Bronchial epithelial cell (primary cell): Measurements from ENCODE around the gene CRELD2. TPM values are rescaled to one million over a fixed set of nuclear protein-coding genes. Genes with fewer than 3 reads are reported as not detected.

ENCODE experiments used
- DNase-seq: peaks from one replicate; pipeline ENCODE4 v3.0.0-alpha.2; 2010; ENCODE audit warnings: low read depth
- FAIRE-seq: peaks from 2 replicates; lab custom pipeline; 2011; peaks lifted over from hg19 to GRCh38; lab: Jason Lieb, UNC
- H3K27me3 ChIP-seq: 2 replicates; pipeline ENCODE4 v1.5.1; 2011; ENCODE audit warnings: low read length; ENCODE audit not compliant: control insufficient read depth, insufficient read depth
- H3K36me3 ChIP-seq: 2 replicates; pipeline ENCODE4 v1.5.1; 2011; ENCODE audit warnings: low read length; ENCODE audit not compliant: control insufficient read depth, insufficient read depth
- H3K4me3 ChIP-seq: 2 replicates; pipeline ENCODE4 v1.5.1; 2011; ENCODE audit warnings: mild to moderate bottlenecking, low read depth, low read length, control low read depth
- total RNA-seq: library from RNA; depleted of rRNA; stranded (reverse); fragments of >200 nt; gene quantifications from 2 replicates; pipeline ENCODE4 v1.2.1, GENCODE V29; 2014
- TF ChIP-seq, protein P1 (sequence below): IDR thresholded peaks from 2 replicates; pipeline ENCODE4 v1.5.1; 2011; ENCODE audit warnings: mild to moderate bottlenecking, moderate library complexity, low read length, control low read depth, inconsistent platforms; ENCODE audit not compliant: insufficient read depth, severe bottlenecking

Gene CRELD2
- total RNA-seq, 1 donor from 2014 or later: 57.4 TPM

DNA sequence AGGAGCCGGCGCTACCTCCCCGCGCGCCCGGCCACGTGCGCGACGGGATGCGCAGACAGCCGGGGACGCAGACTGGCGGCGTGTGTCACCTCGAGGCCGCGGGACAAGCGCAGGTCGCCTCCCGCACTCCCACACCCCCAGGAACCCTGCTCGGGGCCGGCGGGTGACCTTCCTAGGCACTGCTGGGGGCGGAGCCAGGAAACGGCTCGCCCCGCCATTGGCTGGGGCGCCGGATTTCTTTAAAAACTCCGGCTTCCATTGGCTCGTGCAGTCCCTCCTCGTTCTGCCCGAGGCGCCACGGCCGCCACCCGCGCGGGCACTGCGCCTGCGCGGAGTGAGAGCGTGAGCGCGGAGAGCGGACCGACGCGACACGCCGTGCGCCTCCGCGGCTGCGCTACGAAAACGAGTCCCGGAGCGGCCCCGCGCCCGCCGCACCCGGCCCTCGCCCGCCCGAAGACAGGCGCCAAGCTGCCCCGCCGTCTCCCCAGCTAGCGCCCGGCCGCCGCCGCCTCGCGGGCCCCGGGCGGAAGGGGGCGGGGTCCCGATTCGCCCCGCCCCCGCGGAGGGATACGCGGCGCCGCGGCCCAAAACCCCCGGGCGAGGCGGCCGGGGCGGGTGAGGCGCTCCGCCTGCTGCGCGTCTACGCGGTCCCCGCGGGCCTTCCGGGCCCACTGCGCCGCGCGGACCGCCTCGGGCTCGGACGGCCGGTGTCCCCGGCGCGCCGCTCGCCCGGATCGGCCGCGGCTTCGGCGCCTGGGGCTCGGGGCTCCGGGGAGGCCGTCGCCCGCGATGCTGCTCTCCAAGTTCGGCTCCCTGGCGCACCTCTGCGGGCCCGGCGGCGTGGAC, 41.9 kb downstream of the CRELD2 start, which contains the start of gene PIM3:
TSS of gene PIM3 (plus strand) at position 614 of the 846 bp plus-strand sequence. CDS start at position 790, 176 bp downstream.
- FAIRE-seq (no peak), DNase-seq (peak; percentile 81)
- TF ChIP-seq, protein P1, sequence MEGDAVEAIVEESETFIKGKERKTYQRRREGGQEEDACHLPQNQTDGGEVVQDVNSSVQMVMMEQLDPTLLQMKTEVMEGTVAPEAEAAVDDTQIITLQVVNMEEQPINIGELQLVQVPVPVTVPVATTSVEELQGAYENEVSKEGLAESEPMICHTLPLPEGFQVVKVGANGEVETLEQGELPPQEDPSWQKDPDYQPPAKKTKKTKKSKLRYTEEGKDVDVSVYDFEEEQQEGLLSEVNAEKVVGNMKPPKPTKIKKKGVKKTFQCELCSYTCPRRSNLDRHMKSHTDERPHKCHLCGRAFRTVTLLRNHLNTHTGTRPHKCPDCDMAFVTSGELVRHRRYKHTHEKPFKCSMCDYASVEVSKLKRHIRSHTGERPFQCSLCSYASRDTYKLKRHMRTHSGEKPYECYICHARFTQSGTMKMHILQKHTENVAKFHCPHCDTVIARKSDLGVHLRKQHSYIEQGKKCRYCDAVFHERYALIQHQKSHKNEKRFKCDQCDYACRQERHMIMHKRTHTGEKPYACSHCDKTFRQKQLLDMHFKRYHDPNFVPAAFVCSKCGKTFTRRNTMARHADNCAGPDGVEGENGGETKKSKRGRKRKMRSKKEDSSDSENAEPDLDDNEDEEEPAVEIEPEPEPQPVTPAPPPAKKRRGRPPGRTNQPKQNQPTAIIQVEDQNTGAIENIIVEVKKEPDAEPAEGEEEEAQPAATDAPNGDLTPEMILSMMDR: no peak
- Histone ChIP-seq H3K4me3 (peak within 1 kb of the TSS; percentile 98), H3K27me3 (no peaks in the 10 kb centered on the region), H3K36me3 (peaks cover 20% of the 10 kb centered on the region)

DNA sequence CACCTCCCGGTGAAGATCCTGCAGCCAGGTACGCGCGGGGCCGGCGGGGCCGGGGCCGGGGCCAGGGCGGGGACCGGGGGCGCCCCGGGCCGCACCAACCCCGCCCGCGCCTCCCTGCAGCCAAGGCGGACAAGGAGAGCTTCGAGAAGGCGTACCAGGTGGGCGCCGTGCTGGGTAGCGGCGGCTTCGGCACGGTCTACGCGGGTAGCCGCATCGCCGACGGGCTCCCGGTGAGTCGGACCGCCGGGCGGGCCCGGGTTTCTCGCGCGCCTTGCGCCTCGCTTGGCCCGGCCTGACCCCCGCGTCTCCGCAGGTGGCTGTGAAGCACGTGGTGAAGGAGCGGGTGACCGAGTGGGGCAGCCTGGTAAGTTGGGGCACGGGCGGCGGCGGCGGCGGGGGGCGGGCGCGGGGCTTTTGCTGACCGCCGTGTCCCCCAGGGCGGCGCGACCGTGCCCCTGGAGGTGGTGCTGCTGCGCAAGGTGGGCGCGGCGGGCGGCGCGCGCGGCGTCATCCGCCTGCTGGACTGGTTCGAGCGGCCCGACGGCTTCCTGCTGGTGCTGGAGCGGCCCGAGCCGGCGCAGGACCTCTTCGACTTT, 42.7 kb downstream of the CRELD2 start:
- FAIRE-seq (no peak), DNase-seq (no peak)
- no peaks in the 10 kb centered on the region for H3K27me3 ChIP-seq
- peaks cover 20% of the 10 kb centered on the region for H3K36me3 ChIP-seq
- peak overlapping the region; percentile 98 for H3K4me3 ChIP-seq
- TF ChIP-seq, protein P1: no peak

DNA sequence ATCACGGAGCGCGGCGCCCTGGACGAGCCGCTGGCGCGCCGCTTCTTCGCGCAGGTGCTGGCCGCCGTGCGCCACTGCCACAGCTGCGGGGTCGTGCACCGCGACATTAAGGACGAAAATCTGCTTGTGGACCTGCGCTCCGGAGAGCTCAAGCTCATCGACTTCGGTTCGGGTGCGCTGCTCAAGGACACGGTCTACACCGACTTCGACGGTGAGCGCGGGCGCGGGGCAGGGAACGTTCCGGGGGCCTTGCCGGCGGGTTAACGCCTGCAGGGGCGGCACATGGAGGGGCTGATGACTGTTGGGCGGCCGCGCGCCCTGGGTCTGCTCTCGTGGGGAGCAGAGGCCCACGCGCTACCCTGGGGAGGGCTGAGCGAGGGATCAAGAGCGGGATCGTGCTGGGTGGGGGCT, 43.2 kb downstream of the CRELD2 start:
- Histone ChIP-seq H3K27me3 (no peaks in the 10 kb centered on the region), H3K4me3 (peak overlapping the region; percentile 98), H3K36me3 (peaks cover 20% of the 10 kb centered on the region)
- DNase-seq (no peak), FAIRE-seq (no peak)
- TF ChIP-seq, protein P1: no peak

DNA sequence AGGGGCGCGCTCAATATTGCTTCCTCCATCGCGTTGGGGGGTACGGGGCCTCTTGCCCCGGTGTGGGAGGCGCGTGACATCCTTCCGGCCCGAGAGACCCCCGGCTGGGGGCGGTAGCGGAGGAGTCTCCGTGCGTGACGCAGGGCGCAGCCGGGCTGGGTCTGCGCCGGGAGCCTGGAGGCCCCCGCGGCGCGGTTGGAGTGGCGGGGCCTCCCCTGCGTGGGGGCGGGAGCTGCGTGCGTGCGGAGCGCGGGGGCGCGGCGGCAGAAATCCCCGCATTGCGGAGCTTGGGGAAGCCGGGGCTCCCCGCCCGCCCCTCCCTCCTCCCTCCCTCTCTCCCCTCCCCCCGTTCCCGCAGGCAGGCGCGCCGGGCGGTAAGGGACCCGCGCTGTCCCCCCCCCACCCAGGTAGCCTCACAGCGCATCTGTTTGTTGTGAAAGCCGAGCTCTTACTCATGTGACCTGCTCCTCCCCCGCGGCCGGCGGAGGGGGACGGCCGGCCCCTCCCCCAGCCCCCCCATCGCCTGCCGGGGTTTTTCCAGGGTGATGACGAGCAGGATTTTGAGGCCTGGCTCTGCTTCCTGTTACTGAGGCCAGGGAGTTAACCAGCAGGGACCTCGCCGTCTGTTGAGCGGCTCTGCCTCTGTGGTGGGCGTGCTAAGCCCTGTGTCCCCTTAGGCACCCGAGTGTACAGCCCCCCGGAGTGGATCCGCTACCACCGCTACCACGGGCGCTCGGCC, 43.7 kb downstream of the CRELD2 start:
- Histone ChIP-seq H3K36me3 (peaks cover 20% of the 10 kb centered on the region), H3K4me3 (peak overlapping the region; percentile 98), H3K27me3 (no peaks in the 10 kb centered on the region)
- TF ChIP-seq, protein P1: no peak
- DNase-seq (peak; percentile 77), FAIRE-seq (no peak)

DNA sequence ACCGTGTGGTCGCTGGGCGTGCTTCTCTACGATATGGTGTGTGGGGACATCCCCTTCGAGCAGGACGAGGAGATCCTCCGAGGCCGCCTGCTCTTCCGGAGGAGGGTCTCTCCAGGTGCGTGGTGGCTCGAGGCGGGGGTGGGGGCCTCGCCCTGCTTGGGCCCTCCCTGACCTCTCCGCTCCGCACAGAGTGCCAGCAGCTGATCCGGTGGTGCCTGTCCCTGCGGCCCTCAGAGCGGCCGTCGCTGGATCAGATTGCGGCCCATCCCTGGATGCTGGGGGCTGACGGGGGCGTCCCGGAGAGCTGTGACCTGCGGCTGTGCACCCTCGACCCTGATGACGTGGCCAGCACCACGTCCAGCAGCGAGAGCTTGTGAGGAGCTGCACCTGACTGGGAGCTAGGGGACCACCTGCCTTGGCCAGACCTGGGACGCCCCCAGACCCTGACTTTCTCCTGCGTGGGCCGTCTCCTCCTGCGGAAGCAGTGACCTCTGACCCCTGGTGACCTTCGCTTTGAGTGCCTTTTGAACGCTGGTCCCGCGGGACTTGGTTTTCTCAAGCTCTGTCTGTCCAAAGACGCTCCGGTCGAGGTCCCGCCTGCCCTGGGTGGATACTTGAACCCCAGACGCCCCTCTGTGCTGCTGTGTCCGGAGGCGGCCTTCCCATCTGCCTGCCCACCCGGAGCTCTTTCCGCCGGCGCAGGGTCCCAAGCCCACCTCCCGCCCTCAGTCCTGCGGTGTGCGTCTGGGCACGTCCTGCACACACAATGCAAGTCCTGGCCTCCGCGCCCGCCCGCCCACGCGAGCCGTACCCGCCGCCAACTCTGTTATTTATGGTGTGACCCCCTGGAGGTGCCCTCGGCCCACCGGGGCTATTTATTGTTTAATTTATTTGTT, 44.6 kb downstream of the CRELD2 start:
- Histone ChIP-seq H3K4me3 (peak overlapping the region; percentile 98), H3K27me3 (no peaks in the 10 kb centered on the region), H3K36me3 (peaks cover 20% of the 10 kb centered on the region)
- TF ChIP-seq, protein P1: no peak
- FAIRE-seq (no peak), DNase-seq (no peak)
